ENCODE data around the gene ALOX15. TPM values are rescaled to one million over a fixed set of nuclear protein-coding genes. Genes with fewer than 3 reads are reported as not detected.
A peak's percentile ranks its signal among the peaks of the same experiment; 100 is the strongest.
"Not testable (repeated sequence)": the region's sequence is repeated elsewhere in the genome, so short reads cannot be mapped to it uniquely, and the experiment has no call there.

ALOX15 gene, protein sequence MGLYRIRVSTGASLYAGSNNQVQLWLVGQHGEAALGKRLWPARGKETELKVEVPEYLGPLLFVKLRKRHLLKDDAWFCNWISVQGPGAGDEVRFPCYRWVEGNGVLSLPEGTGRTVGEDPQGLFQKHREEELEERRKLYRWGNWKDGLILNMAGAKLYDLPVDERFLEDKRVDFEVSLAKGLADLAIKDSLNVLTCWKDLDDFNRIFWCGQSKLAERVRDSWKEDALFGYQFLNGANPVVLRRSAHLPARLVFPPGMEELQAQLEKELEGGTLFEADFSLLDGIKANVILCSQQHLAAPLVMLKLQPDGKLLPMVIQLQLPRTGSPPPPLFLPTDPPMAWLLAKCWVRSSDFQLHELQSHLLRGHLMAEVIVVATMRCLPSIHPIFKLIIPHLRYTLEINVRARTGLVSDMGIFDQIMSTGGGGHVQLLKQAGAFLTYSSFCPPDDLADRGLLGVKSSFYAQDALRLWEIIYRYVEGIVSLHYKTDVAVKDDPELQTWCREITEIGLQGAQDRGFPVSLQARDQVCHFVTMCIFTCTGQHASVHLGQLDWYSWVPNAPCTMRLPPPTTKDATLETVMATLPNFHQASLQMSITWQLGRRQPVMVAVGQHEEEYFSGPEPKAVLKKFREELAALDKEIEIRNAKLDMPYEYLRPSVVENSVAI
- not detected for total RNA-seq

- H3K36me3 Mint-ChIP-seq = peaks cover 2% of the 10 kb centered on the region
- peaks cover 75% of the 10 kb centered on the region for H3K27me3 Mint-ChIP-seq
- DNase-seq (peak; percentile 40), ATAC-seq (ENCODE audit: low read depth) (no peak)
- POLR2A ChIA-PET = no interaction called here
- H3K4me3 Mint-ChIP-seq = no peak within 1 kb of the TSS
- peaks cover 11% of the 10 kb centered on the region for H3K4me1 Mint-ChIP-seq
- H3K27ac Mint-ChIP-seq = no peak within 1 kb of the TSS
- no peaks in the 10 kb centered on the region for H3K9me3 Mint-ChIP-seq
These were observed at the start of gene ALOX15 for GRCh38 chr17:4641297-4642195. Gene ALOX15, minus strand, starts transcription at chr17:4641678. Its CDS starts 27 bp downstream, at chr17:4641651.

DNA sequence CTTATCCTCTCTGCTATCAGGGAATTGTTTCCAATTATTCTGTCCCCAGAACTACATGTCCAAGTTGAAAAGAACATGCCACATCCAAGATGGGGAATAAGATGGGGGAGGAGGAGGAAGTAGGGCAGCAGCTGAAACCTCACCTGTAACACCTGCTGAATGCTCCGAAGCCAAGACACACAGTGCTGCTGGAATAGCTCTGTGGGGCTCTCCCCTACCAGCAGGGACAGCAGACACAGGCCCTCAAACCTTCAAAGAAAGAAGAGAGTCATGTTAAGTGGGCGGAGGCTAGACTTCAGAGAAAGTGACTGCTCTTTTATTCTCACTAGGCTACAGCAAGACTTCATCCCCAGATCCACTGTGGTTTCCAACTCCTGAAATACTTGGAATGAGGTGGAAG lies 49.3 kb upstream of the ALOX15 start:
- POLR2A ChIA-PET = no interaction called here
- Mint-ChIP-seq H3K27me3 (no peaks in the 10 kb centered on the region), H3K9me3 (no peaks in the 10 kb centered on the region), H3K4me1 (peaks cover 15% of the 10 kb centered on the region), H3K36me3 (peaks cover 42% of the 10 kb centered on the region), H3K27ac (no peak overlapping the region), H3K4me3 (no peak overlapping the region)
- DNase-seq = no peak
- ATAC-seq (ENCODE audit: low read depth) = no peak

GRCh38 chr17:4689872-4690271 lies 48.4 kb upstream of the ALOX15 start:
- POLR2A ChIA-PET; H3K27ac Mint-ChIP-seq; ATAC-seq (ENCODE audit: low read depth): not testable (repeated sequence)

DNA sequence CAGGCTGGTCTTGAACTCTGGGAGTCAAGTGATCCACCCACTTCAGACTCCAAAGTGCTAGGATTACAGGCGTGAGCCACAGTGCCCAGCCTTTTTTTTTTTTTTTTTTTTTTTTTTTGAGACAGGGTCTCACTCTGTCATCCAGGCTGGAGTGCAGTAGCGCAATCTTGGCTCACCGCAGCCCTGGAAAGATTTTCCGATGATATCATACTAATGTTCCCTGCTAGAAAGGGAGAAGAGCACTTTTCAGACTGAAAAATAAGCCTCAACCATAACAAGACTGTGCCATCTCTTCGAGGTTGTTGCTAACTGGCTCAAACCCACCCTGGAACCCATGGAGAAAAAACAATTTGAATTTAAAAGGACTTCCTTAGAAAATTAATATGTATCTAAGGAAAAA lies 42.3 kb upstream of the ALOX15 start:
- DNase-seq; H3K27ac Mint-ChIP-seq; ATAC-seq (ENCODE audit: low read depth); H3K27me3 Mint-ChIP-seq; H3K9me3 Mint-ChIP-seq; H3K4me1 Mint-ChIP-seq; H3K4me3 Mint-ChIP-seq: not testable (repeated sequence)
- peaks cover 37% of the 10 kb centered on the region for H3K36me3 Mint-ChIP-seq
- POLR2A ChIA-PET = interaction anchor here (0.5 kb wide), 1 partner anchor 17 kb away, joined by 8 read pairs; no protein-coding TSS in a partner anchor

More at GRCh38 chr17:4689872-4690271, 48.4 kb upstream of the ALOX15 start:
- H3K36me3 Mint-ChIP-seq = peaks cover 44% of the 10 kb centered on the region
- H3K27me3 Mint-ChIP-seq, H3K9me3 Mint-ChIP-seq, H3K4me3 Mint-ChIP-seq, DNase-seq: not testable (repeated sequence)
- peaks cover 17% of the 10 kb centered on the region for H3K4me1 Mint-ChIP-seq

DNA sequence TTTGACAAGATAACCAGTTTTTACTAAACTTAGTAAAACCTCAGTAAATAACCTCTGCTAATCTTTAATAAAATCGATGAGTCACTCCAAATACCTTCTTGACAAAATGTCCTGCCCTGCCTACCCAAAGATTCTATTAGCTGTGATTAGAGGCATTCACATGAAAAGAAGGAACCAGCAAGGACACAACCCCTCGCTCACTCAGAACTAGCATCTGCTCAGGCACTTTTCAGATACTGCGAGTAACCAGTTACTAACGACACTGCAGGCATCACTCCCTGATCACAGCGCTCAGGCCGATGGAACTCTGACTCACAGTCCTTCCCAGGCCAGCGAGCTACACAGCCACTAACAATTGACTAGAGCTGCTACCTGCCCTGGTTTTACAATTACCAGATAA lies 38.2 kb upstream of the ALOX15 start:
- no peaks in the 10 kb centered on the region for H3K9me3 Mint-ChIP-seq
- H3K36me3 Mint-ChIP-seq = peaks cover 21% of the 10 kb centered on the region
- DNase-seq = no peak
- H3K27me3 Mint-ChIP-seq = no peaks in the 10 kb centered on the region
- H3K4me3 Mint-ChIP-seq = no peak overlapping the region
- ATAC-seq (ENCODE audit: low read depth) = no peak
- POLR2A ChIA-PET = no interaction called here
- no peak overlapping the region for H3K27ac Mint-ChIP-seq
- H3K4me1 Mint-ChIP-seq = peaks cover 7% of the 10 kb centered on the region

DNA sequence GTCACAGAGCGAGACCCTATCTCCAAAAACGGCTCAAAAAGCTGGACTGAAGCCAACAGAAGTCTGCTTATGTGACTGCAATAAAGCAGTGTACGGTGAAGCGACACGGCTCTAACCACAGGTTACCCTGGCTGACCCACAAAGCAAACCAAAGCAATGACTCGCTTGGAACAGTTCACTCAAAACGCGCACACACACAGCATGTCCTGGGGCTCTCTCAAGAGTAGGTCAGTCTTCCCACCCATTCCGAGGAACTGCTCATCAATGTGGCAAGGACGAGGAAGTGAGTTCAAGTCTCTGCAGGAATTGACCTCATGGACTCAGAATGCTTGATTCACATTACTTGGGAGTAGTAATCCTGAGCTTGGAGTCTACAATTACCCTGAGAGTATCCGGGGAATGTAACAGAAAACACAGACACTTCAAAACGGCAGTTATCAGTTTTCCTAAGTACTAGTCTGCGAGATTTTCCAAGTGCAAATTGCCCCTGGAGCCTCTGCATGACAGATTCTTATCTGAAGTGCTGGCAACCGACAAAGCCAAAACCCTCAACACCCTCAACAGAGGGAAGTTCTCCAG lies 37.1 kb upstream of the ALOX15 start:
- Mint-ChIP-seq H3K27ac (no peak overlapping the region), H3K27me3 (no peaks in the 10 kb centered on the region), H3K36me3 (peaks cover 15% of the 10 kb centered on the region), H3K4me1 (peaks cover 7% of the 10 kb centered on the region), H3K9me3 (no peaks in the 10 kb centered on the region), H3K4me3 (no peak overlapping the region)
- POLR2A ChIA-PET = no interaction called here
- DNase-seq (no peak), ATAC-seq (ENCODE audit: low read depth) (no peak)

DNA sequence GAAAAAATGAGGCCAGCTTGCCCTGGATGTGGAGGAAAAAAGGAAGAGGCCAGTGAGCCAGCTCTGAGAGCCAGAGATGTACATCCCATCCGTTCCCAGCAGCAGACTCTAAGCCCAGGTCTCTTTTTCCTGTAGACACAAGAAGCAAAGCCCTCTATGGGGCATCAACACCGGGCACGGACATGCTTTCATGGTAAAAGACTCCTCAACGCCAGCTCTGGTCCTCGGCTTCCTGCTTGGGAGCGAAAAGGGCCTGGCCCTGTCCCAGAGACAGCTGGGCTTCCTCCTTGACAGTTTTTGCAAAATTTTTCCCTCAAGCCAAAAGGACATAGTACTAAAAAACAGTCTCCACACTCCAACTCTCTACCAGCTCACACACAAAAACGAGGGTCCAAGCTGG lies 35.3 kb upstream of the ALOX15 start:
- POLR2A ChIA-PET = no interaction called here
- Mint-ChIP-seq H3K36me3 (peaks cover 11% of the 10 kb centered on the region), H3K27me3 (no peaks in the 10 kb centered on the region), H3K4me1 (peaks cover 7% of the 10 kb centered on the region), H3K27ac (no peak overlapping the region), H3K9me3 (no peaks in the 10 kb centered on the region), H3K4me3 (no peak overlapping the region)
- ATAC-seq (ENCODE audit: low read depth) = no peak
- DNase-seq = no peak

DNA sequence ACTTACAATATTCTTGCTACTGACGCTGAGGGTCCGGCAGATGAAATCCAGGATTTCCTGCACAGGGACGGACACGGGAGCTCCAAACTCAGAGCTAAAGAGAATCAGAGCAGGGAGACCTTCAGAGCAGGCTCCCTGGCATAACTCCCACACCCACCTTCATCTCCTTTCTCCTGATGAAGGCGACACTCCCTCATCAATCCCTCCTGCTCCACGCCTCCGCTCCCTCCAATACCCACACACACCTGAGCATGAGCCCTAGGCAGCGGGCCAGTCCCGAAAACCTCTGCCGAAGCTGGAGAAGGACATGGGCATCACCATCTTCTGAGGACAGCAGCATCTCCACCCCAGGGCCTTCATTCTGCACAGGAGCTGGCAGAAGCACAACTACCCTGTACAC lies 34.3 kb upstream of the ALOX15 start:
- ATAC-seq (ENCODE audit: low read depth) (no peak), DNase-seq (no peak)
- H3K4me3 Mint-ChIP-seq = no peak overlapping the region
- H3K4me1 Mint-ChIP-seq = peaks cover 7% of the 10 kb centered on the region
- H3K27ac Mint-ChIP-seq = no peak overlapping the region
- POLR2A ChIA-PET = no interaction called here
- H3K27me3 Mint-ChIP-seq = no peaks in the 10 kb centered on the region
- no peaks in the 10 kb centered on the region for H3K9me3 Mint-ChIP-seq
- H3K36me3 Mint-ChIP-seq = peaks cover 14% of the 10 kb centered on the region

DNA sequence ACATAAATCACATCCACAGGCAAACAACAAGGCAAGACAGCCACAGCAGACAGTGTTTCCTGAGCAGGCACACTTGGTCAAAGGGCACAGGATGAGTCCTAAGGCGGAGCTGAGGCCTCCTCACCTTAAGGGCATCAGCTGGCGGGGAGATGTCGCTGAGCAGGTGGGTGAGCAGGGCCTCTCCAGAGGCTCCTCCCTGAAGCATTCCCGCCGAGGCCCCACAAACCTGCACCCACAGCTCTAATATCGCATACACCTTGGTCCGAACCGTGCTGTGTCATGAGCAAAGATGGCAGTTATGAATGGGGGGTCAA lies 33.2 kb upstream of the ALOX15 start:
- ATAC-seq (ENCODE audit: low read depth) (no peak), DNase-seq (no peak)
- peaks cover 7% of the 10 kb centered on the region for H3K4me1 Mint-ChIP-seq
- peaks cover 16% of the 10 kb centered on the region for H3K36me3 Mint-ChIP-seq
- no peak overlapping the region for H3K4me3 Mint-ChIP-seq
- H3K9me3 Mint-ChIP-seq = no peaks in the 10 kb centered on the region
- POLR2A ChIA-PET = no interaction called here
- H3K27me3 Mint-ChIP-seq = no peaks in the 10 kb centered on the region
- H3K27ac Mint-ChIP-seq = no peak overlapping the region

- no peak overlapping the region for H3K27ac Mint-ChIP-seq
- H3K36me3 Mint-ChIP-seq = peaks cover 16% of the 10 kb centered on the region
These were observed 32.7 kb upstream of the ALOX15 start for GRCh38 chr17:4673986-4674684.

DNA sequence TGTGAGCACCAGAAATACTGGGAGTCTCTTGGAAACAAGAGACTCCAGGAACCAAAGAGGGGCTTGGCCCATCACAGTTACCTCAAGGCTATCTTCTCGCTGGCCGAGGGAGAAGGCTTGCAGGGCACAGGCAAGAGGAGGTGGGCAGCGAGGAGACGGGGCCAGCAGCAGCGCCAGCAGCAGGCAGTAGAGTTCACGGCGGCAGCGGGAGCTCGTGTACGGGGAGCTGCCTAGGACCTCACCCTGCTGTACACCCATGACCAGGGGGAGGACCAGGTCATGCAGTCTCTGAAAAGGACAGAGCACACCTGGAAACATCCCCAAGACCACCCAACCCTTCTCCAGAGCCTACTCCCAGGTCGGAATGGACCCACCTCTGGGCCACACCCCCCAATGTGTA lies 31.7 kb upstream of the ALOX15 start:
- no peaks in the 10 kb centered on the region for H3K27me3 Mint-ChIP-seq
- POLR2A ChIA-PET = no interaction called here
- ATAC-seq (ENCODE audit: low read depth) = no peak

More at GRCh38 chr17:4673986-4674684, 32.7 kb upstream of the ALOX15 start:
- Mint-ChIP-seq H3K9me3 (no peaks in the 10 kb centered on the region), H3K4me1 (peaks cover 5% of the 10 kb centered on the region), H3K4me3 (no peak overlapping the region), H3K27me3 (no peaks in the 10 kb centered on the region)
- POLR2A ChIA-PET = no interaction called here
- no peak for ATAC-seq (ENCODE audit: low read depth)
- no peak for DNase-seq

DNA sequence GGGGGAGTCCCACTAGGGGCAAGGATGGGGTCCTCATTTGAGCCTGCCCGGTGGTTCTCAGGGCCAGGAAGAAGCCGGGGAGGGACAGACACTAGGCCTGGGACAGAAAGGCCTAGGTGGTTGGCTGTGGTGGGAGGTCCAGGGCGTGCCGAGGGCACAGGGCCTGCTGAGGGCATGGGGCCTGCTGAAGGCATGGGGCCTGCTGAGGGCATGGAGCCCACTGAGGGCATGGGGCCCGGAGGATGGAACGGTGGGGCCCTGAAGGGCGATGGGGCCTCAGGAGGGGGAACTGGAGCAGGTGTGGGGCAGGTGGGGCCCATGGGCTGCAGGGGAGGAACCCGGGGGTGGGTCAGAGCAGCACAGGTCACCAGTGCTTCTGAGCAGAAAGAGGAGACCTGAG lies 31.3 kb upstream of the ALOX15 start:
- no peak for ATAC-seq (ENCODE audit: low read depth)
- DNase-seq = no peak
- Mint-ChIP-seq H3K4me1 (no peaks in the 10 kb centered on the region), H3K27ac (no peak overlapping the region), H3K4me3 (no peak overlapping the region), H3K36me3 (peaks cover 16% of the 10 kb centered on the region), H3K27me3 (no peaks in the 10 kb centered on the region), H3K9me3 (no peaks in the 10 kb centered on the region)
- POLR2A ChIA-PET = no interaction called here

More for the DNA sequence above, 31.7 kb upstream of the ALOX15 start:
- H3K36me3 Mint-ChIP-seq = peaks cover 16% of the 10 kb centered on the region
- H3K4me3 Mint-ChIP-seq = no peak overlapping the region
- DNase-seq = no peak
- H3K4me1 Mint-ChIP-seq = no peaks in the 10 kb centered on the region
- H3K27ac Mint-ChIP-seq = no peak overlapping the region
- H3K9me3 Mint-ChIP-seq = no peaks in the 10 kb centered on the region

All from activated naive CD8-positive, alpha-beta T cell treated with anti-CD3 and anti-CD28 coated beads, Interleukin-2, amount 10 ng/mL, durations not matched to agents 7 days and 5 days (primary cell).